Right lobe of liver (tissue), 6 donors: ENCODE data around the gene RAB11FIP3. TPM values are rescaled to one million over a fixed set of nuclear protein-coding genes. Genes with fewer than 3 reads are reported as not detected.

Source experiments
- ATAC-seq, 4 donors: fragments of 200-7000 bp; cut with Tn5 transposase; one replicate each; pipeline ENCODE4 v1.9.1; 2020; ENCODE audit warnings: mild to moderate bottlenecking in 4 of 4, moderate library complexity in 4 of 4
- DNase-seq, 3 donors: peaks; one replicate each; pipeline ENCODE4 v3.0.0-alpha.2; 2020
- H3K27ac ChIP-seq, 3 donors: fragments of 200-600 bp; one replicate each; pipeline ENCODE4 v1.8.0; 2022
- H3K27me3 ChIP-seq, 2 donors: fragments of 200-600 bp; one replicate each; pipeline ENCODE4 v1.8.0; 2022
- H3K36me3 ChIP-seq, 4 donors: fragments of 200-600 bp; sonication (generic) in 1 of 4; one replicate each; pipeline versions ENCODE4 v1.5.1 to v1.8.0; 2017 to 2022; ENCODE audit warnings: control low read depth in 1 of 4
- H3K4me1 ChIP-seq, 4 donors: fragments of 200-600 bp; sonication (generic) in 1 of 4; one replicate each; pipeline versions ENCODE4 v1.5.1 to v1.8.0; 2017 to 2022; ENCODE audit warnings: control low read depth in 1 of 4
- H3K4me3 ChIP-seq, 3 donors: fragments of 200-600 bp; one replicate each; pipeline ENCODE4 v1.8.0; 2022
- H3K9me3 ChIP-seq, 4 donors: fragments of 200-600 bp; sonication (generic) in 1 of 4; one replicate each; pipeline versions ENCODE4 v1.5.1 to v1.8.0; 2017 to 2022; ENCODE audit warnings: control low read depth in 1 of 4
- CTCF ChIP-seq, 4 donors: fragments of 200-600 bp in 3 of 4; fragments of 450-650 bp in 1 of 4; IDR thresholded peaks; one replicate each; pipeline versions ENCODE4 v1.5.1 to v1.8.0; 2016 to 2022; ENCODE audit warnings: antibody characterized with exemption in 4 of 4, mild to moderate bottlenecking in 2 of 4
- POLR2A ChIP-seq: fragments of 450-650 bp; IDR thresholded peaks from one replicate; pipeline ENCODE4 v1.6.1; 2017; ENCODE audit warnings: antibody characterized with exemption, mild to moderate bottlenecking
- WGBS: methylation state at CpG from one replicate; pipeline ENCODE4 v1.1.6; 2018; ENCODE audit warnings: low coverage, low lambda C conversion rate; ENCODE audit not compliant: insufficient coverage; ENCODE audit errors: missing lambda C conversion rate; 5-methylcytosine and 5-hydroxymethylcytosine counted together
- intact Hi-C, 2 donors: fragments of 100-400 bp; cut with DNase I; formaldehyde crosslinking; loops; one replicate each; pipeline versions ENCODE4 v1.11.2 to v1.14.1; 2022
- total RNA-seq, 6 experiments: library from RNA; depleted of rRNA in 2 of 6; stranded (reverse); fragments of >200 nt in 2 of 6; fragmentation: NEBNext Ultra II Directional in 3 of 6; extraction: Animal tissue kit (Norgen Biotek cat#: 25700) in 3 of 6; gene quantifications; one replicate each; pipeline versions ENCODE4 v1.1.0 to v1.2.4, GENCODE V29; 2016 to 2023
- donor health status: DM: no; HTN: yes; CAD: no.
- donor health status: DM: no; HTN: no; CAD: no.
- donor health status: DM: no; HTN: no; CAD: no.
- donor health status: DM: no; HTN: yes; CAD: no.
- donor health status: DM: no; HTN: yes; CAD: no.

Gene RAB11FIP3
- total RNA-seq, 6 experiments from 2014 or later = 19.5 to 38.3 (median 25.5) TPM

DNA sequence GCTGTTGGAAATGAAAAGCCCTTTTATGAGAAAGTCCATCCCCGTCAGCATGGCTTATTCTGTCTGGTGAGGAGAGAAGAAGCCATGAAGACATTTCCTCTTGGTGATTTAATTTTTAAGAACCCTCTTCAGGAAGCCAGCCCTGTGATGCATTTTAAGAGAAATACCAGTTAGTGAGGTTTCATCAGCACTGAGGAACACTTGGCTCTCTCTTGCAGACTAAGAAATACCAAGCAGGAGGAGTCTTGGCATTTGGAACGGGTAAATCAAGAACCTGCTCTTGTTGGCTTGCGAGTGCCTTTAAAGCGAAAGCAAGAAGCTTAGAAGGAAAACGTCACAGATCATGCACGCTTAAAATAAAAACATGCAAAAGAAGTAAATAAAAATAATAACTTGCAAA lies 17.5 kb downstream of the RAB11FIP3 start:
- H3K27me3 ChIP-seq = no peaks in the 10 kb centered on the region
- WGBS = 94% methylated on average over 6 of the region's 6 CpGs
- intact Hi-C loops = no loop called here
- ATAC-seq (no peak), DNase-seq (no peak)
- H3K36me3 ChIP-seq = no peaks in the 10 kb centered on the region
- H3K4me3 ChIP-seq = no peak overlapping the region
- no peaks in the 10 kb centered on the region for H3K9me3 ChIP-seq
- H3K4me1 ChIP-seq = no peaks in the 10 kb centered on the region
- TF ChIP-seq CTCF (IDR thresholded peaks at IDR 0.05) (no peak), POLR2A (no peak)
- H3K27ac ChIP-seq = no peak overlapping the region

DNA sequence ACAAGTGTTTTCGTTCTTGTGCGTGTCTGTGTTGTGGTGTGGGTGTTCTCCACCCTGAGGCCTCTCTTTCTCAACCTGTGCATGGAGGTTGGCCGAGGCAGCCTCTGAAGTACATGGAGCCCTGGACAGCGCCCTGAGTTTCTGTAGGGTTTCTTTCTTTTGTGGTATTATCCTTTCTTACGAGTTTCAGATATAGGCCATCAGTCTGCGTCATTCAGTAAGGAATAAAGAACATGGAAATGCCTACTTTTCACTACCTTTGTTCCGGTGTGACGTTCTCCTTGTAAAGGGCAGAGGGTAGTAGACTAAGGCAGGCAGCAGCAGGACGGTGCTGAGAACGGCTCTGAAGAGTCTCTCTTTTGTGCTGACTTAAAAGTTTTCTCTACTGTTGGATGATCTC lies 18.6 kb downstream of the RAB11FIP3 start:
- H3K4me3 ChIP-seq = no peak overlapping the region
- TF ChIP-seq POLR2A = no peak
- TF ChIP-seq CTCF (IDR thresholded peaks at IDR 0.05) = no peak
- 81% methylated on average over 9 of the region's 10 CpGs for WGBS
- DNase-seq (no peak), ATAC-seq (no peak)
- H3K27me3 ChIP-seq = no peaks in the 10 kb centered on the region
- H3K27ac ChIP-seq = no peak overlapping the region
- H3K36me3 ChIP-seq = no peaks in the 10 kb centered on the region
- H3K9me3 ChIP-seq = no peaks in the 10 kb centered on the region
- intact Hi-C loops = no loop called here
- H3K4me1 ChIP-seq = no peaks in the 10 kb centered on the region

GRCh38 chr16:445566-445965 lies 20.1 kb downstream of the RAB11FIP3 start:
- Histone ChIP-seq H3K27me3 (no peaks in the 10 kb centered on the region), H3K4me3 (no peak overlapping the region), H3K4me1 (no peaks in the 10 kb centered on the region), H3K36me3 (no peaks in the 10 kb centered on the region), H3K27ac (no peak overlapping the region), H3K9me3 (no peaks in the 10 kb centered on the region)
- intact Hi-C loops = no loop called here
- TF ChIP-seq CTCF (IDR thresholded peaks at IDR 0.05) = no peak
- no peak for TF ChIP-seq POLR2A
- 88% methylated on average over 3 of the region's 4 CpGs for WGBS
- ATAC-seq (no peak), DNase-seq (no peak)

- ATAC-seq (peak in 2 of 4 donors; percentile 15 to 26), DNase-seq (no peak)
- no peak overlapping the region for H3K4me3 ChIP-seq
- H3K9me3 ChIP-seq = no peaks in the 10 kb centered on the region
- TF ChIP-seq POLR2A (no peak), CTCF (IDR thresholded peaks at IDR 0.05) (no peak)
- peaks cover 0 to 6% (median 0%) of the 10 kb centered on the region in 4 donors for H3K4me1 ChIP-seq
- no peaks in the 10 kb centered on the region for H3K36me3 ChIP-seq
- intact Hi-C loops = no loop called here
- no peaks in the 10 kb centered on the region for H3K27me3 ChIP-seq
- no peak overlapping the region for H3K27ac ChIP-seq
- WGBS = 94% methylated on average over 6 of the region's 8 CpGs
Observed at GRCh38 chr16:450385-450784, 24.9 kb downstream of the RAB11FIP3 start.
